Measurements from ENCODE around the gene ZNF770.

DNA sequence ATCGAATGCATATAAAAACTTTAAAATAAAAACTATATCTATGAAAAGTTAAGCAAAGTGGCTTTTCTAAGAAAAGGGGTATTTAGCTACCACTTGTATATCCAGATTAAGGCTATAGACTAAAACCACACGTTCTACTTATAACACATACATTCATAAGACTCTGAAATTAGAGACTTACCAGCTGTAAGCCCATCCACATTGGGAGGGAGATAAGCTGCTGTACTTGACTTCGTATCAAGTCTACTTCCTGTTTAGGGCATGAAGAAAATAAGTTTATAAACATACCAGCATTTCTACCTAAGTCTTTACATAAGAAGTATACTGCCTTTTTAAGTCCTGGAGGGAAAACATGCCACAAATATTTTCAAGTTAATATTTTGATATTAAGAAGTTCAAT is 46.3 kb downstream of the ZNF770 start:
- TF ChIP-seq, protein P1, sequence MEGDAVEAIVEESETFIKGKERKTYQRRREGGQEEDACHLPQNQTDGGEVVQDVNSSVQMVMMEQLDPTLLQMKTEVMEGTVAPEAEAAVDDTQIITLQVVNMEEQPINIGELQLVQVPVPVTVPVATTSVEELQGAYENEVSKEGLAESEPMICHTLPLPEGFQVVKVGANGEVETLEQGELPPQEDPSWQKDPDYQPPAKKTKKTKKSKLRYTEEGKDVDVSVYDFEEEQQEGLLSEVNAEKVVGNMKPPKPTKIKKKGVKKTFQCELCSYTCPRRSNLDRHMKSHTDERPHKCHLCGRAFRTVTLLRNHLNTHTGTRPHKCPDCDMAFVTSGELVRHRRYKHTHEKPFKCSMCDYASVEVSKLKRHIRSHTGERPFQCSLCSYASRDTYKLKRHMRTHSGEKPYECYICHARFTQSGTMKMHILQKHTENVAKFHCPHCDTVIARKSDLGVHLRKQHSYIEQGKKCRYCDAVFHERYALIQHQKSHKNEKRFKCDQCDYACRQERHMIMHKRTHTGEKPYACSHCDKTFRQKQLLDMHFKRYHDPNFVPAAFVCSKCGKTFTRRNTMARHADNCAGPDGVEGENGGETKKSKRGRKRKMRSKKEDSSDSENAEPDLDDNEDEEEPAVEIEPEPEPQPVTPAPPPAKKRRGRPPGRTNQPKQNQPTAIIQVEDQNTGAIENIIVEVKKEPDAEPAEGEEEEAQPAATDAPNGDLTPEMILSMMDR (IDR thresholded peaks at IDR 0.05 in 8 of 11, conservative IDR thresholded peaks at IDR 0.05 in 3 of 11), result no peak
- no peak for TF ChIP-seq POLR2A (IDR thresholded peaks at IDR 0.05)
- no peak for TF ChIP-seq POLR2AphosphoS5 (IDR thresholded peaks at IDR 0.05)

Measured in spleen (tissue), 7 donors.